SK-N-MC (cell line): ENCODE results near the gene ADCY5.
A peak's percentile ranks its signal among the peaks of the same experiment; 100 is the strongest.

ENCODE experiments used
- DNase-seq: peaks from one replicate; pipeline ENCODE4 v3.0.0-alpha.2; 2011; ENCODE audit warnings: low read depth, low spot score
- H3K27ac ChIP-seq: fragments of 200-600 bp; sonication (generic); 2 replicates; pipeline ENCODE4 v1.5.1; 2016; ENCODE audit warnings: mixed run types
- H3K36me3 ChIP-seq: fragments of 200-600 bp; sonication (generic); 2 replicates; pipeline ENCODE4 v1.6.1; 2017; ENCODE audit warnings: antibody characterized with exemption, low read length, mixed read lengths; ENCODE audit not compliant: insufficient read depth
- H3K4me3 ChIP-seq: fragments of 200-600 bp; sonication (generic); 2 replicates; pipeline ENCODE4 v1.5.1; 2016
- H3K9ac ChIP-seq: fragments of 200-600 bp; sonication (generic); 2 replicates; pipeline ENCODE4 v1.8.0; 2017; ENCODE audit warnings: mixed run types, mixed read lengths; ENCODE audit not compliant: insufficient read length
- H3K9me3 ChIP-seq: fragments of 200-600 bp; sonication (generic); 2 replicates; pipeline ENCODE4 v1.6.1; 2017; ENCODE audit warnings: low read depth, mild to moderate bottlenecking, antibody characterized with exemption, low read length, moderate library complexity, mixed read lengths
- EZH2 ChIP-seq: fragments of 200-600 bp; sonication (generic); IDR thresholded peaks from one replicate; pipeline ENCODE4 v1.6.1; 2017; ENCODE audit warnings: antibody characterized with exemption
- FOXP2 ChIP-seq: optimal IDR thresholded peaks from 2 replicates; pipeline ENCODE3; 2011; ENCODE audit warnings: mild to moderate bottlenecking, moderate library complexity; ENCODE audit not compliant: insufficient read depth; ENCODE audit errors: extremely low read length, control extremely low read depth
- POLR2AphosphoS5 ChIP-seq: IDR thresholded peaks from 2 replicates; pipeline ENCODE4 v1.6.1; 2012; ENCODE audit warnings: mild to moderate bottlenecking, low read depth, low read length, borderline replicate concordance

The ADCY5 gene

DNA sequence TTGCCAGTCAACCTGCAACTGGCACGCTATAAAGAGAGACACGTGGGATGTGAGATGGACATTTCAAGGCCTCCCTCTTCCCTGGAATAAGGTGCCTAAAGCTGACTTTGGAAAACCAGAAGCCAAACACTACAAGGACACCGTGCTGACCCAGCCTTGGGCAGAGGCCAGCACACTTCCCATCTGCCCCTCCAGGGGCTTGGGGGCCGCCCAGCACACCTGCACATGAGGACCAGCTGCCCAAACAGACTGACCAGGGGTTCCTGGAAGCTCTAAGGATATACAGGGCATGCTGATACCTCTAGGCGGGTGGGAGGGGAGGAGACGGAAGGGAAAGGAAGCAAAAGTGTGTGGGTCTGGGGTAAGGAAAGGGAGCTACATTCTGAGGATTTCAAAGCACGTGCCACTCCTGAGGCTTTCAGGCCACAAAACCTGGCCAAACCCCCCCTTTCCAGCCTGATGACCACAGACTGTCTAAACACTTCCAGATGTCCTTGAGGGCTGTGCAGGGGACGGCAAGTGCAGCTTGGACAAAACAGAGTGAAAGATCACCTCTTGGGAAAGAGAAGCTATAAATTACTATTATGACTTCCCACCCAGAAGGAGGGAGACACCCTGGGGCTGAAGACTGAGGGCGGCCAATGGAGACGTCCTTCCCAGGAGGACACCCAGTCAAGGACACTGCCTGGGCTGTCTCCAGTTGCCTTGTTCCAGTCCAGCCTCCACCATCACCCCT lies 57.9 kb downstream of the ADCY5 start:
- Histone ChIP-seq H3K36me3 (no peaks in the 10 kb centered on the region), H3K9me3 (no peaks in the 10 kb centered on the region)
- DNase-seq, result no peak

DNA sequence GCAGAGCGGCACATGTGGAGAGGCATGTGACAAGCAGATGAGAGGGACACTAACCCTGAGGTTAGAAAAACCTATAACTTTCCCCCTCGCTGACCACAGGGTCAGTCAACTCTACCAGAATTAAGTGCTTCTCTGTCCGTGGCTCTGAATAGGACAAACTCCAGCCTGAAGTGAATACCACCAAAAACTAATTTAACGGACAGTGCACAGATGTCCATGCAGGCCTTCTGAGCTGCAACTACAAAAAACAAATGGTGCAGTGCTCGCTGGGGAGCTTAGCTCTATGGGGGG lies 59.3 kb downstream of the ADCY5 start:
- Histone ChIP-seq H3K36me3 (no peaks in the 10 kb centered on the region), H3K27ac (no peak overlapping the region), H3K9ac (no peak overlapping the region), H3K9me3 (no peaks in the 10 kb centered on the region), H3K4me3 (no peak overlapping the region)
- no peak for DNase-seq
- TF ChIP-seq FOXP2 (no peak), POLR2AphosphoS5 (no peak), EZH2 (no peak)

More for the DNA sequence above, 57.9 kb downstream of the ADCY5 start:
- peak overlapping the region; percentile 34 for H3K27ac ChIP-seq
- H3K4me3 ChIP-seq, result no peak overlapping the region
- no peak overlapping the region for H3K9ac ChIP-seq
- TF ChIP-seq POLR2AphosphoS5, result no peak
- TF ChIP-seq EZH2, result no peak
- TF ChIP-seq FOXP2, result no peak

DNA sequence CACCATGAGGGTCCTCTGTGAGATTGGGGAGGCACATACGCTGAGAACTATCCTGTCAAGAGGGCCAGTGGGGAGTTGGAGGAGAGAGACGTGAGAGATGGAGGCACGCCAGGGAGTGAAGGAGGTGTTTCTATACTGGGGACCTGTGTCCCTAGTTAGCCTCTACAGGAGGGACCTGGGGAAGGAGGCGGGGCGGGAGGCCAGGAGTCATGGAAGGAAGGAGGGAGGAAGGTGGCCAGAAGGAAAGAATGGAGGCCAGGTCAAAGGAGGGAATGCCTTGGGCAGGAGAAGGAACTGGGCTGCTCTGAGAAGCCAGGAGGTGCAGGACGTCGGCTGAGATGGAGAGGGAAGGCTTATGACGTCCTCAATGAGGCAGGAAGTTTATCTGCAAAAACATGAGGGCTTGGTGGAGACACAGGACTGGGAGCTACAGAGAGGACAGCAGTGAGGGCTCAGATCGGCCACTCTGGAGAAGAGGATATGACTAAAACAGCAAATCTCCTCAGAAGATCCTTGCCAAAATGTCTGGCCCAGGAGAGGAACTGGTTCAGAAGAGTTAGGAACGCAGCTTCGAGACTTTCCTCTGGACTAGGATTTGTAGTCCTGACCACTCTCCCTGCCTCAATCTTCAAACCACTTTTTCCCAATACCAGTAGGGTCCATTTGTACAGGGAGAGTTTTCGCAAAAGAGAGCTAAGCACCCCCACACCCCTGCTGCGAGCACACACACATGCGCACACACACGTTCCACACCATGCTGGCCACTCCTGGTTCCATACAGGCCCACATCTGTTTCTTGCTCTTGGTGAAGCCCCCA lies 59.9 kb downstream of the ADCY5 start:
- no peak overlapping the region for H3K4me3 ChIP-seq
- DNase-seq, result no peak
- no peaks in the 10 kb centered on the region for H3K36me3 ChIP-seq
- TF ChIP-seq EZH2 (no peak), POLR2AphosphoS5 (no peak), FOXP2 (no peak)
- no peaks in the 10 kb centered on the region for H3K9me3 ChIP-seq
- no peak overlapping the region for H3K9ac ChIP-seq
- H3K27ac ChIP-seq, result no peak overlapping the region

DNA sequence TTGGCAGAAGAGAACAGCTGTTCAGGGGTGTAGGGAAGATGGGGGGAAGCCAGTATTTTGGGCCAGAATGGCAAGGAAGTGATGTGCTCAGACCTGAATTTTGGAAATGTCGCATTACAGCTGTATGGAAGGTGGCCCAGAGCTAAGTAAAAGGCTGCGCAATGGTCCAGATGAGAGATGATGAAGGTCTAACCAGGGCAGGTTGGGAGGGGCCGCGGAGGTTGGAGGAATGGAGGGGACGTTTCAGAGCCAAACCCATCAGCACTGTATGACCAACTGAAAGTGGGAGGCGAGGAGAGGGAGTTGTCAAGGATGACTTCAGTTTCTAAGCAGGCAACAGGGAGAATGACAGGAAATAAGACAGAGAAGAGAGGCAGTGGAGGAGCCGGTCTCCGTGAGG lies 60.8 kb downstream of the ADCY5 start:
- Histone ChIP-seq H3K36me3 (no peaks in the 10 kb centered on the region), H3K4me3 (no peak overlapping the region), H3K9ac (no peak overlapping the region), H3K9me3 (no peaks in the 10 kb centered on the region), H3K27ac (no peak overlapping the region)
- TF ChIP-seq EZH2, result no peak
- no peak for TF ChIP-seq FOXP2
- no peak for TF ChIP-seq POLR2AphosphoS5
- no peak for DNase-seq

DNA sequence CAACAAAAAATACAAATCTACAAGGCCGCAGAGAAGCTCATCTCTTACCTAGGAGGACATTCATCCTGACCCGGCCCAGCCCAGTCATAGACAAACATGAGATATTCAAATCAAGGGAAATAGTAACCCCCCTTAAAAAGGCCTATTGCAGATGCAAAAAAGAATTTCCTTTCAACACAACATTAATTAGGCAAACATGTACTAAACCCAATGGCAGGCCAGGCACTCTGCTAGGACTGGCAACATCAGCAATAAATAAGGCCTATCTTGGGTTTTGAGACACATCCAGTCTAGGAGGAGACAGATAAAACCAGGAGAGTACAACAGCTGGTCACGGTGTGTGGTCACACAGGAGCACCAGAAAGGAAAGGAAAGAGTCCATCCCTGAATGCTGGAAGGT lies 61.4 kb downstream of the ADCY5 start:
- DNase-seq, result no peak
- H3K4me3 ChIP-seq, result no peak overlapping the region

DNA sequence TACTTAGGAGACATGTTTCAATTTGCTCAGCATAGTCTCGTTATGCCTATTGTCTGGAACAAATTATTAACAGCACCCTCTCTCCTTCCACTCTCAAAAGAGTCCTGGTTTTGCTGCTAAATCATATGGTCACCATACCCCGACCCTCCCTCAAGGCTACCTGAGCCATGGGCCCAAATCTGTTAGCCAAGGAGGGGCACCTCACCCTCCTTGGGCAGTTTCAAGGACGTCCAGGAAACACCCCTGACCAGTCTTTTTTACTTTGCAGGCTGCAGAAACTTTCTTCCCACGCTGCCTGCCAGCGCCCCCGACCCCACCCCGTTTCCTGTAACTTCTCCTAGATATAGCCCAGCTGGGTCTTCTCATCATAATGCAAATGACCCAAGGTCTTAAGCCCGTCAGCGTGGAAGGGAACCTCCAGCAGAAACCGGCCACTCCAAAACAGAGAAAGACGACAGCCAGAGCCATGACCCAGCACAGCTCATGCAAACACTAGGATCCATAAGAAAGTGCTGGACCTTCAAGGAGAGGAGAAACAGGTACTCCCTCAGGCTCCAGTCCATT lies 62.3 kb downstream of the ADCY5 start:
- TF ChIP-seq POLR2AphosphoS5 (no peak), FOXP2 (no peak)
- DNase-seq, result no peak
- Histone ChIP-seq H3K9ac (no peak overlapping the region), H3K36me3 (no peaks in the 10 kb centered on the region), H3K27ac (no peak overlapping the region), H3K4me3 (no peak overlapping the region), H3K9me3 (no peaks in the 10 kb centered on the region)

More for the DNA sequence above, 61.4 kb downstream of the ADCY5 start:
- no peaks in the 10 kb centered on the region for H3K36me3 ChIP-seq
- H3K27ac ChIP-seq, result peak overlapping the region; percentile 15; the same call in 1 of the 2 replicates
- no peaks in the 10 kb centered on the region for H3K9me3 ChIP-seq
- TF ChIP-seq FOXP2 (no peak), EZH2 (no peak), POLR2AphosphoS5 (no peak)
- no peak overlapping the region for H3K9ac ChIP-seq

DNA sequence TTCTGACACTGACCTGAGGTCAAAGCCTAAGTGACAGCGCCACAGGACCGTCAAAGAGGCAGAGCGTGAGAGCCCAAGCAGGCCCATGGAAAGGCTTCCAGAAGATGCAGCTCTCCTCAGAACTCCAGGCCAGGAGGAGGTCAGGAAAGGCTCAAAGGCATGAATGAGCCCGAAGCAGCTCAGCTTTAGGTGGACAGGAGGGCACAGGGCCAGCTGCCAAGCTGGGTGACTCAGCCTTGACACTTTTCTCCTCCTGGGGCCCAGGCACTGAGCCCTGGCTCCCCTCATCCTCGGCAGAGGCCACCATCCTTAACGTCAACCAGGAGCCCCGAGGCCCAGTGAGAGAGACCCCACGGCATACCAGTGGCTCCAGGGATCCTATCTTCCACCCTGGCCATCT lies 62.9 kb downstream of the ADCY5 start:
- no peak for DNase-seq
- Histone ChIP-seq H3K27ac (no peak overlapping the region), H3K9me3 (no peaks in the 10 kb centered on the region), H3K36me3 (no peaks in the 10 kb centered on the region), H3K4me3 (no peak overlapping the region), H3K9ac (no peak overlapping the region)
- TF ChIP-seq FOXP2 (no peak), EZH2 (no peak), POLR2AphosphoS5 (no peak)

DNA sequence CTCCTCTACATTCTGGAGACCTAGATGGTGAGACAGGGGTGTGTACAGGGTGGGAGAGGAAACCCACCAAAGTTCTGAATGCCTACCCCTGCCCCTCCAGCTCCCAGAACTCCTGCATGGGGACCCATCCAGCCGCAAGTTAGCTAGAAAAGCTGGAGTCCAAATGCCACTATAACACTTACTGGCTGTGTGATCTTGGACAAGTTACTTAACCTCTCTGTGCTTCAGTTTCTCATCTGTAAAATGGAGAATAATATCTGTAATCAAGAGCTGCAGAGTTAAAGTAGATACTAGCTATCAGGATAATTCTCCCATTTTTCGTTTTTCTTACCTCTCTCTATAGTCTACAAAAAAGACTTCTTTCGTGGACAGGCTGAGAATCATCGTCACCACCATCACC lies 63.4 kb downstream of the ADCY5 start:
- H3K36me3 ChIP-seq, result no peaks in the 10 kb centered on the region
- TF ChIP-seq FOXP2 (no peak), POLR2AphosphoS5 (no peak), EZH2 (no peak)
- no peak overlapping the region for H3K9ac ChIP-seq
- no peak overlapping the region for H3K27ac ChIP-seq
- H3K9me3 ChIP-seq, result no peaks in the 10 kb centered on the region
- no peak for DNase-seq
- H3K4me3 ChIP-seq, result no peak overlapping the region
